ENCODE measurements around the gene DNMT3A. TPM values are rescaled to one million over a fixed set of nuclear protein-coding genes. Genes with fewer than 3 reads are reported as not detected.

DNMT3A gene
- total RNA-seq, 1 experiment from 2014 or later, result 35.7 TPM

GRCh38 chr2:25380586-25381375, 39.1 kb upstream of the DNMT3A start:
- CTCF ChIA-PET, result no interaction called here

GRCh38 chr2:25380023-25380422, 38.3 kb upstream of the DNMT3A start:
- intact Hi-C loops (cut with micrococcal nuclease; ENCODE audit: unreplicated experiment), result no loop called here
- Mint-ChIP-seq H3K27me3 (ENCODE audit: unreplicated experiment) (no peaks in the 10 kb centered on the region), H3K9me3 (ENCODE audit: low read depth, unreplicated experiment) (no peaks in the 10 kb centered on the region), H3K4me1 (ENCODE audit: low read depth, unreplicated experiment) (peaks cover 14% of the 10 kb centered on the region), H3K27ac (ENCODE audit: unreplicated experiment) (no peak overlapping the region), H3K36me3 (ENCODE audit: insufficient read depth, unreplicated experiment) (peaks cover 11% of the 10 kb centered on the region), H3K4me3 (ENCODE audit: low read depth, unreplicated experiment) (no peak overlapping the region)
- no TSS peak for BruUV-seq (replicated peaks)
- no peak for DNase-seq
- TF ChIP-seq CTCF (IDR thresholded peaks at IDR 0.05; ENCODE audit: unreplicated experiment), result no peak
- CTCF ChIA-PET, result no interaction called here

More at GRCh38 chr2:25380586-25381375, 39.1 kb upstream of the DNMT3A start:
- H3K27me3 Mint-ChIP-seq (ENCODE audit: unreplicated experiment), result no peaks in the 10 kb centered on the region
- intact Hi-C loops (cut with micrococcal nuclease; ENCODE audit: unreplicated experiment), result no loop called here
- peaks cover 5% of the 10 kb centered on the region for H3K36me3 Mint-ChIP-seq (ENCODE audit: insufficient read depth, unreplicated experiment)
- no peak for TF ChIP-seq CTCF (IDR thresholded peaks at IDR 0.05; ENCODE audit: unreplicated experiment)
- DNase-seq, result no peak
- H3K9me3 Mint-ChIP-seq (ENCODE audit: low read depth, unreplicated experiment), result no peaks in the 10 kb centered on the region
- no peak overlapping the region for H3K27ac Mint-ChIP-seq (ENCODE audit: unreplicated experiment)
- no peak overlapping the region for H3K4me3 Mint-ChIP-seq (ENCODE audit: low read depth, unreplicated experiment)
- BruUV-seq (replicated peaks), result no TSS peak
- peaks cover 14% of the 10 kb centered on the region for H3K4me1 Mint-ChIP-seq (ENCODE audit: low read depth, unreplicated experiment)

- Mint-ChIP-seq H3K4me1 (ENCODE audit: low read depth, unreplicated experiment) (peaks cover 14% of the 10 kb centered on the region), H3K9me3 (ENCODE audit: low read depth, unreplicated experiment) (no peaks in the 10 kb centered on the region), H3K36me3 (ENCODE audit: insufficient read depth, unreplicated experiment) (peaks cover 11% of the 10 kb centered on the region), H3K27ac (ENCODE audit: unreplicated experiment) (no peak overlapping the region), H3K4me3 (ENCODE audit: low read depth, unreplicated experiment) (no peak overlapping the region), H3K27me3 (ENCODE audit: unreplicated experiment) (no peaks in the 10 kb centered on the region)
- intact Hi-C loops (cut with micrococcal nuclease; ENCODE audit: unreplicated experiment), result loop anchor here (5.0 kb wide), 1 partner anchor 143 kb away; no protein-coding TSS in a partner anchor
- TF ChIP-seq CTCF (IDR thresholded peaks at IDR 0.05; ENCODE audit: unreplicated experiment), result no peak
- CTCF ChIA-PET, result no interaction called here
- DNase-seq, result no peak
- no TSS peak for BruUV-seq (replicated peaks)
Observed at GRCh38 chr2:25379535-25379934, 37.8 kb upstream of the DNMT3A start.

GRCh38 chr2:25378731-25379490, 37.2 kb upstream of the DNMT3A start:
- no peaks in the 10 kb centered on the region for H3K27me3 Mint-ChIP-seq (ENCODE audit: unreplicated experiment)
- TF ChIP-seq CTCF (IDR thresholded peaks at IDR 0.05; ENCODE audit: unreplicated experiment), result no peak
- BruUV-seq (replicated peaks), result no TSS peak
- peaks cover 14% of the 10 kb centered on the region for H3K4me1 Mint-ChIP-seq (ENCODE audit: low read depth, unreplicated experiment)
- no peak overlapping the region for H3K4me3 Mint-ChIP-seq (ENCODE audit: low read depth, unreplicated experiment)
- intact Hi-C loops (cut with micrococcal nuclease; ENCODE audit: unreplicated experiment), result loop anchor here (5.0 kb wide), 1 partner anchor 143 kb away; no protein-coding TSS in a partner anchor
- H3K9me3 Mint-ChIP-seq (ENCODE audit: low read depth, unreplicated experiment), result no peaks in the 10 kb centered on the region
- no peak overlapping the region for H3K27ac Mint-ChIP-seq (ENCODE audit: unreplicated experiment)
- CTCF ChIA-PET, result no interaction called here
- peaks cover 11% of the 10 kb centered on the region for H3K36me3 Mint-ChIP-seq (ENCODE audit: insufficient read depth, unreplicated experiment)
- DNase-seq, result no peak

All from Calu3 (cell line).